ENCODE data around the gene CRYZ. TPM values are rescaled to one million over a fixed set of nuclear protein-coding genes. Genes with fewer than 3 reads are reported as not detected.

The CRYZ gene
- total RNA-seq, 1 experiment from 2014 or later: 46.3 TPM

GRCh38 chr1:74715236-74715502 is 17.7 kb downstream of the CRYZ start:
- no TSS peak for BruUV-seq (replicated peaks)
- Histone ChIP-seq H3K36me3 (ENCODE audit: insufficient read depth, low read length, poor library complexity, severe bottlenecking) (peaks cover 20% of the 10 kb centered on the region), H3K9me3 (ENCODE audit: low read depth, low read length, poor library complexity, severe bottlenecking) (no peaks in the 10 kb centered on the region), H3K27ac (ENCODE audit: low read depth, low read length, poor library complexity, severe bottlenecking) (no peak overlapping the region), H3K27me3 (replicated peaks; ENCODE audit: insufficient read depth, low read depth, low read length, poor library complexity) (no peaks in the 10 kb centered on the region), H3K4me3 (ENCODE audit: low read depth, low read length, poor library complexity, severe bottlenecking) (no peak overlapping the region), H3K4me1 (ENCODE audit: insufficient read depth, low read length, poor library complexity, severe bottlenecking) (no peaks in the 10 kb centered on the region)
- ChIA-PET CTCF (no interaction called here), POLR2A (ENCODE audit: low non-redundant PET) (no interaction called here)
- intact Hi-C loops (cut with micrococcal nuclease; ENCODE audit: unreplicated experiment): no loop called here
- DNase-seq (ENCODE audit: low spot score): no peak
- no peak for TF ChIP-seq EZH2 (IDR thresholded peaks at IDR 0.05; ENCODE audit: borderline replicate concordance, low read depth, low read length, poor library complexity, severe bottlenecking)
- no peak for TF ChIP-seq CTCF (conservative IDR thresholded peaks at IDR 0.05; ENCODE audit: low read depth, low read length)

GRCh38 chr1:74714429-74715235 is 18.2 kb downstream of the CRYZ start:
- intact Hi-C loops (cut with micrococcal nuclease; ENCODE audit: unreplicated experiment): no loop called here
- TF ChIP-seq CTCF (conservative IDR thresholded peaks at IDR 0.05; ENCODE audit: low read depth, low read length): no peak
- TF ChIP-seq EZH2 (IDR thresholded peaks at IDR 0.05; ENCODE audit: borderline replicate concordance, low read depth, low read length, poor library complexity, severe bottlenecking): no peak
- ChIA-PET CTCF (no interaction called here), POLR2A (ENCODE audit: low non-redundant PET) (no interaction called here)
- Histone ChIP-seq H3K9me3 (ENCODE audit: low read depth, low read length, poor library complexity, severe bottlenecking) (no peaks in the 10 kb centered on the region), H3K36me3 (ENCODE audit: insufficient read depth, low read length, poor library complexity, severe bottlenecking) (peaks cover 16% of the 10 kb centered on the region), H3K27ac (ENCODE audit: low read depth, low read length, poor library complexity, severe bottlenecking) (no peak overlapping the region), H3K4me1 (ENCODE audit: insufficient read depth, low read length, poor library complexity, severe bottlenecking) (no peaks in the 10 kb centered on the region), H3K4me3 (ENCODE audit: low read depth, low read length, poor library complexity, severe bottlenecking) (no peak overlapping the region), H3K27me3 (replicated peaks; ENCODE audit: insufficient read depth, low read depth, low read length, poor library complexity) (no peaks in the 10 kb centered on the region)
- BruUV-seq (replicated peaks): no TSS peak
- DNase-seq (ENCODE audit: low spot score): no peak

GRCh38 chr1:74713849-74714248 is 19.0 kb downstream of the CRYZ start:
- Histone ChIP-seq H3K9me3 (ENCODE audit: low read depth, low read length, poor library complexity, severe bottlenecking) (no peaks in the 10 kb centered on the region), H3K4me3 (ENCODE audit: low read depth, low read length, poor library complexity, severe bottlenecking) (no peak overlapping the region), H3K27ac (ENCODE audit: low read depth, low read length, poor library complexity, severe bottlenecking) (no peak overlapping the region), H3K27me3 (replicated peaks; ENCODE audit: insufficient read depth, low read depth, low read length, poor library complexity) (no peaks in the 10 kb centered on the region), H3K36me3 (ENCODE audit: insufficient read depth, low read length, poor library complexity, severe bottlenecking) (peaks cover 12% of the 10 kb centered on the region), H3K4me1 (ENCODE audit: insufficient read depth, low read length, poor library complexity, severe bottlenecking) (no peaks in the 10 kb centered on the region)
- TF ChIP-seq EZH2 (IDR thresholded peaks at IDR 0.05; ENCODE audit: borderline replicate concordance, low read depth, low read length, poor library complexity, severe bottlenecking) (no peak), CTCF (conservative IDR thresholded peaks at IDR 0.05; ENCODE audit: low read depth, low read length) (no peak)
- POLR2A ChIA-PET (ENCODE audit: low non-redundant PET): no interaction called here
- intact Hi-C loops (cut with micrococcal nuclease; ENCODE audit: unreplicated experiment): no loop called here
- no peak for DNase-seq (ENCODE audit: low spot score)
- CTCF ChIA-PET: no interaction called here
- no TSS peak for BruUV-seq (replicated peaks)
